HG03066 (cell line): ENCODE results near the gene CD81.

Experiments used
- ATAC-seq: cut with Tn5 transposase; IDR thresholded peaks from one replicate; pipeline ENCODE4 v1.9.1; 2021; ENCODE audit warnings: low read depth; ENCODE audit not compliant: unreplicated experiment

The CD81 gene

GRCh38 chr11:2388431-2389376, 11.6 kb downstream of the CD81 start:
- no peak for ATAC-seq

- no peak for ATAC-seq
Measured at GRCh38 chr11:2389377-2390026, 12.4 kb downstream of the CD81 start.

- no peak for ATAC-seq
Measured at GRCh38 chr11:2390091-2390724, 13.1 kb downstream of the CD81 start.

DNA sequence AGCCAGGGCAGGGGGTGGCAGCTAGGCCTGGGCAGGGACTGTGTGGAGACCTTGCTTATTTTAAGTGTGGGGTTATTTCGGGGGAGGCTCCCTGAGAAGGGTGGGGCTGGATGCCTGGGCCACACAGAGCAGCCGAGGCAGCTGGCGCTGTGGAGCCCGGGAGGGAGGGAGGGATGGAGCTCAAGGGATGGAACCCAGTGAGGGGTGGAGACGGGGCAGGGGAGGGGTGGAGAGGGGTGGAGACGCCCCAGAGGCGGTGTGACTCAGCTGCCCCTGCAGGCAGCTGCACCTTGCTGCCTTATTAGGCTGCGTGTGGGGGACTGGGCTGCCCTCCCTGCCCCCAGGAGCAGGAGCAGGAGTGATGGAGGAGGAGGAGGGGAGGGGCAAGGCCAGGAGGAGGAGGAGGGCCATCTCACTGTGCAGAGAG, 13.6 kb downstream of the CD81 start:
- ATAC-seq: no peak

- ATAC-seq: no peak
Measured at GRCh38 chr11:2391181-2391975, 14.3 kb downstream of the CD81 start.

- no peak for ATAC-seq
Measured at GRCh38 chr11:2392241-2392959, 15.3 kb downstream of the CD81 start.

DNA sequence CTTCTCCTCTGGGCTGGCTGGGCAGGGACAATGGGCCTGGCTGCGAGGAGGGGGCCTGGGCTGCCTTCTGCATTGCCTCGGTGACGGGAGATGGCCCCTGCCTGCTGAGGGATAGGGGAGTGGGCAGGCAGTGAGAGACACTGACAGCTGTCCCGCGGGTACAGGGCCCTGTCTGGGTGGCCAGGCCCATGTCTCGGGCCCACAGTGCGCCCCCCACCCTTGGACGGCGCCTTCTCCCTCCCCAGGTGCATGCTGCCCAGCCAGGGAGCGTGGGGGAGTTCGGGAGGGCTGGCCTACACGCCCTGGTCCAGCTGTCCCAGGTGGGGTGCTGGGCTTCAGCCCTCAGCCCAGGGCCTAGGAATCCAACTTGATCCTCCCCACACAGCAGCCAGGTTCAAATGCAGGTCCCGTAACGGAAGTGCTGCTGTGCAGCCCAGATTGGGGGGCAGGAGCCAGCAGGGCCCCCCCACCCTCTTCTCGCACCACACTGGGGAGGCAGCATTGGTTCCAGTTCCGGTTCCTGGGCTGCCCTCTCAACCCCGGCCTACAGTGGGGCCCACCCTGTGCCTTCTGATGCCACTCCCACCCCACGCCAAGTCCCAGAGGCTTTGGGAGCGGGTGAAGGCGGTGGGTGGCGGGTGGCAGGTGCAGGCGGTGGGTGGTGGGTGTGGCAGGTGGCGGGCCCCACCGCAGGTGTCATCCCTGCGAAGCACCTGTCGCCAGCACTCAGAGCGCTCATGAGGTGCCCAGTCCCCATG, 16.2 kb downstream of the CD81 start:
- ATAC-seq: no peak

GRCh38 chr11:2393941-2394817, 17.1 kb downstream of the CD81 start:
- ATAC-seq: no peak

DNA sequence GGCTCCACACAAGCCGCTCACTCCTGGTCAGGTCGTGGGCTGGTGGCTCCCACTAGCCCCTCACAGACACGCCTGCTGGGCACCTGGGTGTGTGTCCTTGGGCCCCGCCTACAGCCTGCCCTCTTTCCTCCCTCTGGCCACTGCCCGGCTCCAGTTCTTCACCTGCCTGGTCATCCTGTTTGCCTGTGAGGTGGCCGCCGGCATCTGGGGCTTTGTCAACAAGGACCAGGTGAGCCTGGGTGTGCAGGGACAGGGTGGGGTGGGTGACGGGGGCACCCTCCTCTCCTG, 17.7 kb downstream of the CD81 start:
- ATAC-seq: no peak

- no peak for ATAC-seq
Measured at GRCh38 chr11:2395211-2395730, 18.2 kb downstream of the CD81 start.

- ATAC-seq: no peak
Measured at GRCh38 chr11:2395856-2396255, 18.7 kb downstream of the CD81 start.

- ATAC-seq: no peak
Measured at GRCh38 chr11:2396471-2396870, 19.4 kb downstream of the CD81 start.

- no peak for ATAC-seq
Measured at GRCh38 chr11:2397005-2397404, 19.9 kb downstream of the CD81 start.

- no peak for ATAC-seq
Measured at GRCh38 chr11:2398664-2399355, 21.7 kb downstream of the CD81 start.

DNA sequence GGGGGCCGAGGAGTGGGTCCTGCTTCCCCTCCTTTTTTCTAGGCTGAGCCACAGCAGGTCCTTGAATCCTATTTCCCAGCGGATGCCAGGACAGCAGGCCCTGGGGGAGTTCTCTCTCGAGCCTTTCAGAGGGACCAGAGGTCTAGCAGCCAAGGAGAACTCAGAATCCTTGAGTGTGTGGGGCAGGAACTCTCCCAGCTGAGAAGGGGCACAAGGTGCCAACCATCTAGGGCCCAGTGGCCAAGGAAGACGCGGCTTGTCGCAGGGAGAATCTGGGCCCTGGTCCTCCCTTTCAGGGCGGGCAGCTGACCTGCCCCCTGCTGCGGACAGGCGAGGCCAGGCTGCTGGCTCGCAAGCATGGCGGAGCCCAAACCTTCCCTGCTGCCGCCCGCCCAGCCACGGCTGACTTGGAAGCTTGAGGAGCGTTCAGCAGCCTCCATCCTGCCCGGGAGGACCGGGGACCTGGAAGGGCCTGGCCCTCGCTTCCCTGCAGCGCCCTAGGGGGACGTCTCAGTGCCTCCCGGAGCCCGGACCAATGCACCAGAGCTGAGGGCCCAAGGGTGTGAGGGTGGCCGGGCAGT, 22.5 kb downstream of the CD81 start:
- ATAC-seq: no peak

DNA sequence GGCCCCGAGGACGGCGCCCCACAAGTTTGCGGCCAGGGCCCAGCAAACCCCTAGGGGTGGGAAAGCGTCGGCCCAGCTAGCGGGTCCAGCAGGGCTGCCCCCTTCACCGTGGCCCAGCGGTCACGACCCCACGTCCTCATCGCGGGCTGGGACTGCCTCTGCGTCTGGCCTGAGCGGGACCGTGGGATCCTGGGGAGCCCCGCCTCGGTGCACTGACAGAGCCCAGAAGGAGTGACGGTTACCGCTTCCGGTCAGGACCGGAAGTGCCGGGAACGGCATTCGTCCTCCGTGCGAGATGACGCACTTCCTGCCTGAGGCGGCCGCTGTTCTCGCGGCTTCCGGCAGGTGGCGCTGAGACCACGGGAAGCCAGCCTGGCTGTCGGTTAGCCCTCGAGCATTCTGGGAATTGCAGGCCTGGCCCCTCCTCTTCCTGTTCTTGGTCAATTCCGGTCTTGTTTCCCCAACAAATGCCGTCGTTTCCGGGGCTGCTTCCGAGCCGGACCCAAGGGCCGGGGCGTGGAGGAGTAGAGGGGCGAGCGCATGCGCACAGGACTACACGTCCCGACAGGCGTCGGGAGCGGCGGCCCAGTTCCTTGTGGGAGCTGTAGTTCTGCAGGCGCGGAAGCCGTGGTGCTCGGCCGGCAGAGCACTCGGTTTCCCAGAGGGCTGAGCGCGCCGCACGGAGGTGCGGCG, 23.1 kb downstream of the CD81 start, which contains the start of gene TSSC4:
Gene TSSC4, plus strand, starts transcription at position 682 of the 693 bp plus-strand sequence. CDS start 1,884 bp downstream, outside the sequence.
- peak; percentile 85 for ATAC-seq
